Measurements from ENCODE around the gene IPO11.

Gene IPO11

DNA sequence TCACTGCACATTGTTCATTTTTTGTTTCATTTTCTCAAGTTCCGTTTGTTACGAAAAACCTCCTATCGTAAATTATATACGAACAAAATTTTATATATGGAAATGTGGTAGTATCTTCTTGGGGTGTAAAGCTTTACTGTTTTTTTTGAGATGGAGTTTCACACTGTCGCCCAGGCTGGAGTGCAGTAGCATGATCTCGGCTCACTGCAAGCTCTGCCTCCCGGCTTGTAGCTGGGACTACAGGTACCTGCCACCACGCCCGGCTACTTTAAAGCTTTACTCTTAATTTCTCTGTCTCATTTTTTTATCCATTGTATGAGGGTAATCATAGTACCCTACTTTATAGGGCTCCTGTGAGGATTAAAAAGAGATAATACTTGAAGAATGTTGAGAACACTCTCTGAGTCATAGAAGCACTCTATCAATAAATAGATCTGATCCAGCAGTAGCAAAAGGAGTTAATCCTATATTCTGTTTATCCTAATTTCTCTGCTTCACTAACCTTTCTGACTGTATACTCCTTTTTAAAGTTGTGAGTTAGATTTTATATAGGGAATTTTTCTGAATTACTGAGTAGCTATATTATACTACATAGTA, 160.5 kb downstream of the IPO11 start:
- DNase-seq (ENCODE audit: low read depth in 2 of 2) = no peak

- no peak for DNase-seq (ENCODE audit: low read depth in 2 of 2)
Measured at GRCh38 chr5:62574599-62574998, 162.0 kb downstream of the IPO11 start.

DNA sequence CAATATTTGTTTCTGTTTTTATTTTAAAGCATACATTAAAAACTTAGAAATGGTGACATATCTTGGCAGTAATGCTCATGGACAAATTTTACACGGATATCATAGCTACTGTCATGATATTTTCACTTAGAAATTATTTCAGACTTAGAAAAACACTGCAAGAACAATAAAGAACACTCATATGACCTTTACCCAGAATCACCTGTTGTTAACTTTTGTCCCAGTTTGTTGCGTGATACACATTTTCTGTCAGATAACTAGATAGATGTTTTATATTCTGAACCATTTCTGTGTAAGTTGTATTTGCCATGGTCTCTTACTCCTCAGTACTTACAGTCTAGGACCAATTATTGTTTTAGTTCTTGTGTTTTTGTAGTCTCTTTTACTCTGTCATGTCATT, 162.5 kb downstream of the IPO11 start:
- DNase-seq (ENCODE audit: low read depth in 2 of 2) = no peak

DNA sequence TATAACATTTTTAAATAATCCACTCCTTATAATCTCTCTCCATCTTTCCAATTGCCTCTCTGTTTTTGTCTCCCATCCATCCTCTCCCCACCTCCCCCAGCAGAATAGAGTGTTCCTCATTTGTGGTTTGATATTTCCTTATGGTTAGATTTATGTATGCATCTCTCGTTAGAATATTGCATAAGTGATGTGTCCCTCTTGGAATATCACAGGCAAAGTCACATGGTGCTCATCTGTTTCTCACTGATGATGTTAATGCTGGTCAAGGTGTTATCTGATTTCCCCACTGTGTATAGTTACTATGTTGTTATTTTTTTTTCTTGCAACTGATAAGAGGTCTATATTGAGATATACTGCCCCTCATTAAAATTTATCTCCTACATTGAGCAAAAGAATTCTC, 162.9 kb downstream of the IPO11 start:
- DNase-seq (ENCODE audit: low read depth in 2 of 2) = no peak

DNA sequence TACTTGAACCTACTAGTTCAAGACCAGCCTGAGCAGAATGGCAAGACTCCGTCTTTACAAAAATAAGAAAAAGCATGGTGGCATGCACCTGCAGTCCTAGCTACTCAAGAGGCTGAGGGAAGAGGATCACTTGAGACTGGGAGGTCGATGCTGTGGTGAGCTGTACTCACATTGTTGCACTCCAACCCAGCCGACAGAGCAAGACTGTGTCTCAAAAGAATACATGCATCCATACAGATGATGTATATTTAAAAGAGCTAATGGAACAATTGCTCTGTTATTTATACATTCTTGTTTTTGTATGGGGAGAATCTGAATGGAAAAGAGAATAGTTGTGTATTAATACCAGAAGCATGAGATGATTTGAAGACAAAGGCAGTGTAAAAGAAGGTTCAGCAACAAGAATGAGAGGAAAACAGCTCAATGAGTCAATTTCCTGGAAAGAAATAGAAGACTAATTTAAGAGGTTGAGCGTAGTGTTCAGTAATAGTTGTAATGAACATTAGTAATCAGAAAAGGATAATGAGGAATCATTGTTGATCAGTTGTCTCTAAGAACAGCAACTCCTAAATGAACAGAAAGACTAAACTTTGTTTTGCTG, 164.1 kb downstream of the IPO11 start:
- DNase-seq (ENCODE audit: low read depth in 2 of 2) = no peak

- DNase-seq (ENCODE audit: low read depth in 2 of 2) = no peak
Measured at GRCh38 chr5:62577488-62577887, 164.9 kb downstream of the IPO11 start.

DNA sequence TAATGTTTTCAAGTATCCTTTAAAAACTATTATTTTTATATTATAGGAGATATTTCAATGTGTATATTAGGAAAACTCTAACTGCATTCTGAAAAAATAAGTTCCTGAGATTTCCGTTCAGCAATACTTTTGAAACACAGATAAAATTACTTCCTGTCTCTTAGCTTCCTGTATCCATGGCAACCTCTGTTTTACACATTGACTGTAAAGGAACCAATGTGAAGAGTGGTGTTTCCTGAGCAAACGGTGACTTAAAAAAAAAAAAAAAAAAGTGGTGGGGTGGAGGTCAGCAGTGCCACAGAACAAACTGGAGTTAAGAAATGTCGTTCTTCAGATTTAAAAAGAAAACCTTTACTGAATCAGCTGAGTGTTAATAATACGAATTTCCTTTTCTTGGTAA, 166.0 kb downstream of the IPO11 start, which contains the start of gene LRRC70:
Gene LRRC70, plus strand, starts transcription at position 280 of the 400 bp plus-strand sequence. CDS start 620 bp downstream, outside the sequence.
- no peak for DNase-seq (ENCODE audit: low read depth in 2 of 2)

- DNase-seq (ENCODE audit: low read depth in 2 of 2) = no peak
Measured at GRCh38 chr5:62579761-62580160, 167.2 kb downstream of the IPO11 start.

GRCh38 chr5:62581836-62582597, 169.5 kb downstream of the IPO11 start:
- DNase-seq (ENCODE audit: low read depth in 2 of 2) = no peak

DNA sequence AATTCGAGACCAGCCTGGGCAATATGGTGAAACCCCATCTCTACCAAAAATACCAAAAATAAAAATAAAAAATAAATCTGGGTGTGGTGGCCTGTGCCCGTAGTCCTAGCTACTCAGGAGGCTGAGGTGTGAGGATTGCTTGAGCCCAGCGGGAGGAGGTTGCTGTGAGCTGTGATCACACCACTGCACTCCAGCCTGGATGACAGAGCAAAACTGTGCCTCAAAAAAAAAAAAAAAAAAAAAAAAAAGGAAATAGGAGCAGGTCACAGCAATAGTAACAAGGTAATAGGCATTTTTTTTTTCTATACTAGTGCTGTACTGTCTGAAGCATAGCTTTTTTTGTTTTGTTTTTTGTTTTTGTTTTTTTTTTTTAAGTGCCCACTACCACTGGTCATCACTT, 171.8 kb downstream of the IPO11 start:
- DNase-seq (ENCODE audit: low read depth in 2 of 2) = no peak

- DNase-seq (ENCODE audit: low read depth in 2 of 2) = no peak
Measured at GRCh38 chr5:62585306-62585705, 172.7 kb downstream of the IPO11 start.

DNA sequence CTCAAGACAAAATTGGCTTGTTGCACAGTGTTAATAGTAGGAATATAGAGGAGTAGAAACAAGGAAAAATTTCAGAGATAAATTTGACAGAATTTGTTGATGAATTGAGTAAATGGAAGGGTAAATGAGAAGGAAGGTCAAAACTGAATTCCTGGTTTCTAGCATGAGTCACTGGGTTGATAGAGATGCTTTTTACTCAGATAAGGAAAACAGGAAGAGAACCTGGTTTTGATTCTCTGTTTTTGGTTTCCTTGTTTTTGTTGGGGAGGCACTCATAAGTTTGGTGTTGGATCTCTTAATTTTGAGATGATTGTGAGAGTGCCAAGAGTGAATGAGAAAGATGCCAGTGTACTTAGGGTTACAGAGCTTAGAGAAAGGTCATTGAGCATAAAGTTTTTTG, 173.2 kb downstream of the IPO11 start:
- DNase-seq (ENCODE audit: low read depth in 2 of 2) = no peak

- DNase-seq (ENCODE audit: low read depth in 2 of 2) = no peak
Measured at GRCh38 chr5:62587737-62588136, 175.2 kb downstream of the IPO11 start.

- DNase-seq (ENCODE audit: low read depth in 2 of 2) = no peak
Measured at GRCh38 chr5:62588668-62589067, 176.1 kb downstream of the IPO11 start.

DNA sequence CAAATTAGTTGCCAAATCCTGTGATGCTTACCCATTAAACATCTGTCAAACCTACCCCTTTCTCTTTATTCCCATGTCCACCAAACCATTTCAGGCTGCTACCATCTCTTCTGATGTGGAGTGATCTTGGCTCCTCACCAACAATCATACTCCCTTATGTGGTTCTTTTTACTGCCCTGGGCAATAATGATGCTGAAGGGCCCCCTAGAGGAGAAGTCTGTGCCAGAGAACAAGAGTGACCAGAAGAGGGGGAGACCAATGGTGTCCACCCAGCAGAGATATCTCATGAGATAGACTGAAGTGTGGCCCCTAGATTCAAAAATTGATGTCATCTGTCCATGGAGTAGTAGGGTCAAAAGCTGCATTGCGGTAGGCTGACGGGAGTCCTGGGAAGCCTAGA, 176.9 kb downstream of the IPO11 start:
- DNase-seq (ENCODE audit: low read depth in 2 of 2) = no peak

DNA sequence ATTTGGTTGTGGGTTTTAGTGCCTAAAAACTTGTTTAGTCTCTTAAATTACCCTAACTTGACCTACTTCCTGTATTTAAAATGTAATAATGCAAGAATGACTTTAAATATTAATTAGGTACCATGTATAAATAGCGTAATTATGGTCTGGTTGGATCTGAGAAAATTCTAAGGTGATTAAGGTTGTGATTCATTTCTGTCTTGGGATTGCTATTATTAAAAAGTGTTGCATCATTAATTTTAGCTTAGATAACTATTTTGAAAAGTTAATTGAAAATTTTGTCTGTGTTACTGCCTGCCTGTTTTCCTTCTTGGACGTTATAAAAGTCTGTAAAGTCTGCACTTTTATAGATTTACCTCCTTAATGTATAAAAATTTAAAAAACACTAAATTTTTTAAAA, 177.8 kb downstream of the IPO11 start:
- no peak for DNase-seq (ENCODE audit: low read depth in 2 of 2)

DNA sequence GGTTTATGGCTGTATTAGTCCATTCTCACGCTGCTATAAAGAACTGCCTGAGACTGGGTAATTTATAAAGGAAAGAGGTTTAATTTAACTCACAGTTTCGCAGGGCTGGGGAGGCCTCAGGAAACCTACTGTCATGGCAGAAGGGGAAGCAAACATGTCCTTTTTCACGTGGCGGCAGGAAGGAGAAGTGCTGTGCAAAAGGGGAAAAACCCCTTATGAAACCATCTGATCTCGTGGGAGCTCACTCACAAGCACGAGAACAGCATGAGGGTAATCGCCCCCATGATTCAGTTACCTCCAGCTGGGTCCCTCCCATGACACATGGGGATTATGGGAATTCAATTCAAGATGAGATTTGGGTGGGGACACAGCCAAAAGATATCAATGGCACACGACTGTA, 180.0 kb downstream of the IPO11 start:
- DNase-seq (ENCODE audit: low read depth in 2 of 2) = no peak

DNA sequence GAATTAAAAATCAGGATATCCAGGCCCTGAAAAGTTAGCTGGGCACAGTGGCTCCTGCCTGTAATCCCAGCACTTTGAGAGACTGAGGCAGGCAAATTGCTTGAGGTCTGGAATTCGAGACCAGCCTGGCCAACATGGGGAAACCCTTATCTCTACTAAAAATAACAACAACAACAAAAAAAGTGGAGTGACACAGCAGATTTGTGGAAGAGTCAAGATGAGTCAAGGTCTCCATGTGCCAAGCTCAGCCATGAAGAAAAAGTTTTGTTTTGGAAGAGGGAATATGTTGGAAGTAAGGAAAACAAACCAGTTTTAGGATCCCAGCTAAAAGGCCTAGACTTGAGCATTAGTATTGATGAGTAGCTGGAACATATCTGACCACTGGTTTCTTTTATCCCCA, 180.8 kb downstream of the IPO11 start:
- no peak for DNase-seq (ENCODE audit: low read depth in 2 of 2)

GRCh38 chr5:62594364-62594984, 181.9 kb downstream of the IPO11 start:
- no peak for DNase-seq (ENCODE audit: low read depth in 2 of 2)

DNA sequence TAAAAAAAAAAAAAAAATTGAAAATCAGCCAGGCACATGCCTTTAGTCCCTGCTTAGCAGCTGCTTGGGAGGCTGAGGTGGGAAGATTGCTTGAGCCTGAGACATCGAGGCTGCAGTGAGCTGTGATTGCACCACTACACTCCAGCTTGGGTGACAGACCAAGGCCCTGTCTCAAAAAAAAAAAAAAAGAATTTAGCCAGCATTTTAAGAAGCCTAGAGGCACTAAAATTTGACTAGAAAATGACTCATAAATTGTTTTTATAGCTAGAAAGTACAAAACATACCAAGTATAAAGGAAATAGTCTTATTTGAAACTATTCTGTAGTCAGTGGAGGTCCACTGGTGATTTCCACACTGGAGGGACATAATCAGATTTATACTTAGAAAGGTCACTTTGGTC, 183.5 kb downstream of the IPO11 start:
- no peak for DNase-seq (ENCODE audit: low read depth in 2 of 2)

DNA sequence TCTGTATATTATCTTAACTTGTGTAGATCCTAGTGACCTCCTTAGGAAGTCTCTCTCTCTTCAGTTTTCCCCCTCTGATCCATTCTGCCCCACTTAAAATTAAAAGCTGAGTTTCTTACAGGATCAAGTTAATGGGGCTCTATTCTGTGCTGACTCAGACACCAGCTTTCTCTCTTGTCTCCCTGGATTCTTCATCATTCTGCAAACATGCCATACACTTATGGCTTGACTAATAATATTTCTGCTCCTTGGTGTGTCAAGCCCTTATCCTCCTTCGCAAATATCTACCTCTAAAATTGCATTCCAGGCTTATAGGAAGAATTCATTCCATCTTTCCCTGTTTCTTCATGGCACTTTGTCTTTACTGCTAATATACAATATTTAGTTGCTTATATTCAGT, 184.1 kb downstream of the IPO11 start:
- DNase-seq (ENCODE audit: low read depth in 2 of 2) = no peak

DNA sequence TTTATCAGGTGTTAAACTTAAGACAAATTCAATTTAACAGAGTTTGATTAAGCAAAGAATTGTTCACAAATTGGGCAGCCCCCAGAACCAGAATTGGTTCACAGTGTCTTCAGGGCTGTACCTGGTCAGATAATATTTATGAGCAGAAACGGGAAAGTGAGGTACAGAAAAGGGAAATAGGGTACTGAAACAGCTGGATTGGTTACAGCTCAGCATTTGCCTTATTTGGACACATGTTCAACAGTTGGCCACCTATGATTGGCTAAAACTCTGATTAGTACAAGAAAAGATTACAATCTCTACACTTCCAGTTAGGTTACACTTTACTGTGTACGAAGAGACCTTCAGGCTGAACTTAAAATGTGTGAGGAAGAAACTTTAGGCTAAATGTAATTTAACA, 184.8 kb downstream of the IPO11 start:
- no peak for DNase-seq (ENCODE audit: low read depth in 2 of 2)
